Mucosa of rectum (tissue), 2 donors: Measurements from ENCODE around the gene CLTA.
"Not testable (repeated sequence)": the region's sequence is repeated elsewhere in the genome, so short reads cannot be mapped to it uniquely, and the experiment has no call there.

Source experiments
- H3K27ac ChIP-seq, 2 donors: one replicate each; pipeline ENCODE4 v1.7.0; 2013; ENCODE audit warnings: inconsistent platforms in 2 of 2, low read depth in 2 of 2, low read length in 2 of 2
- H3K27me3 ChIP-seq, 2 donors: one replicate each; pipeline ENCODE4 v1.7.0; 2013; ENCODE audit warnings: low read length in 2 of 2; ENCODE audit not compliant: control insufficient read depth in 2 of 2, insufficient read depth in 2 of 2
- H3K36me3 ChIP-seq, 2 donors: one replicate each; pipeline ENCODE4 v1.7.0; 2013; ENCODE audit warnings: low read length in 2 of 2; ENCODE audit not compliant: control insufficient read depth in 2 of 2, insufficient read depth in 2 of 2
- H3K4me1 ChIP-seq, 2 donors: one replicate each; pipeline ENCODE4 v1.7.0; 2013; ENCODE audit warnings: low read length in 2 of 2, mild to moderate bottlenecking in 1 of 2; ENCODE audit not compliant: control insufficient read depth in 2 of 2, insufficient read depth in 2 of 2
- H3K4me3 ChIP-seq, 2 donors: one replicate each; pipeline ENCODE4 v1.7.0; 2013; ENCODE audit warnings: low read length in 2 of 2
- H3K9ac ChIP-seq, 2 donors: one replicate each; pipeline ENCODE4 v1.7.0; 2013; ENCODE audit warnings: low read length in 2 of 2, low read depth in 1 of 2, mild to moderate bottlenecking in 1 of 2
- H3K9me3 ChIP-seq, 2 donors: one replicate each; pipeline ENCODE4 v1.7.0; 2013; ENCODE audit warnings: low read length in 2 of 2; ENCODE audit not compliant: control insufficient read depth in 2 of 2
- donor health status: healthy.
- donor health status: Normal muscosa, but diverticular disease.

CLTA gene

DNA sequence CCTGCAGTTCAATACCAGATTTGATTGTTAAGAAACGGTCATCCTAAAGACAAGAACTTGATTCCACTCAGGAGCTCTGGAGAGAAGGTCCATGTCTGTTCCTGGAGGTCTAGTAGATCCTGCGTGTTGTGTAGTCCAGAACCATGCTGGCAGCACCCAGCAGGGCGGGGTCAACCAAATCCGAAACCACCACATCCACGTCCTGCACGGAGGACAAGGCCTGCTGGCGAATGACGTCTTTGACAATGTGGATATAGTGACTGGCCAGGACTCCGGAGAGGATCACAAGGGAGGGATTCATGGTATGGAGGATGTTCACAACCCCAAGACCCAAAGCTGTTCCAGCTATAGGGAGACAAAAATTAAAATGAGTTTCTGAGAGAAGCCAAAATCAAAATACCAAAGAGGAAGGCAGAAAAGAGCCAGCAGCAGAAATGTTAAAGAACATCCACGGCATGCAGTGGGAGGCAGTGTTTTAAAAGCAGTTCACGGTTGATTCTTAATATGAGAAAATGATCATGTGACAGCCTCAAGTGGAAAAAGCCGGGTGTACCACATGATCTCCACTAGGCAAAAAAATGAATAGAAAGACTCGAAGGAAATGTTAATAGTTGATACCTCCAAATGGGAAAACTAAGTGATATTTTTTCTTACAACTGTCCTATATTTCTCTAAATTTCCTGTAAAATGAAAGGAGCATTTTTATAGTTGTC, 26.7 kb downstream of the CLTA start:
- Histone ChIP-seq H3K9me3 (no peaks in the 10 kb centered on the region), H3K27me3 (no peaks in the 10 kb centered on the region), H3K4me3 (no peak overlapping the region), H3K27ac (no peak overlapping the region), H3K4me1 (no peaks in the 10 kb centered on the region), H3K36me3 (peaks cover 70 to 78% of the 10 kb centered on the region in 2 donors), H3K9ac (no peak overlapping the region)

DNA sequence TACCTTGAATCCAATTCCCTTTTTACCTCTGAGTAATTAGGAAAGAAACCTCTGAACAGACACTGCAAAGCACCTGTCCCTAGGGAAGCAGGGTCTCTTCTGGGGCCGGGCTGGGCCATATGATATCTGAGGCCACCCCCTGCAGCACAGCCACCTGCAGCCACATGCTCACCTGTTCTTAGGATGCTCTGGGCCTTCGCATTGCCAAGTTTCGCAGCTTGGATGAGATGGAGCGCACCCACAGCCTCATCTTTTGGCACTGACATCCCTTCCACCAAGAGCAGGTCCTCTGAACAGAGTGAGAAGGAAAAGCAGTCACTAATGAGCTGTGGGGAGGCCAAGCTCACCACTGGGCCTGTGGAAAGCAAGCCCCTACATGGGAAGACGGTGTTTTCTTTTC, 27.3 kb downstream of the CLTA start:
- H3K36me3 ChIP-seq = peaks cover 71 to 78% of the 10 kb centered on the region in 2 donors
- H3K9me3 ChIP-seq = no peaks in the 10 kb centered on the region
- no peak overlapping the region for H3K4me3 ChIP-seq
- H3K27me3 ChIP-seq = no peaks in the 10 kb centered on the region
- no peak overlapping the region for H3K9ac ChIP-seq
- H3K4me1 ChIP-seq = no peaks in the 10 kb centered on the region
- no peak overlapping the region for H3K27ac ChIP-seq

DNA sequence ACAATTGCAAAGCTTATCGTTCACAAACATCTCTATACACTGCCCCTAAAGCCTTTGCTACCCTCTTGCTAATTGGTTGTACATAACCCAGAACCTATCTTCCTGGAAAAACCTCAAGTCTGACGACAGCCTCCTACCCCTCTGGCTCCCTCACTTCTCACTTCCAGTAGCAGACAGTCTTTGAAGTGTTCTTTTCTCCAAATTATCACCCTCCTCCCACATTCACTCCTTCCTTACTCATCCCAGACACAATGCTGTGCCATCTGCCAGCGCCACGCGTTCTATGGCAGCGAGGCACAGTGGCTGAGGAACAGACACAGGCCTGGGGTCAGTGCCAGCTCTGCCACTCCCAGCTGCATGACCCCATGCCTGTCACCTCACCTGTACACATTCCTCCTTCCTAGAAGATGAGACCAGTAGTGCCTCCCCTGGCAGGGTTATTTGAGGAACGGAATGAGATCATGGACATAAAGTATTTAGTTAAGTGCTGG, 27.7 kb downstream of the CLTA start:
- no peaks in the 10 kb centered on the region for H3K4me1 ChIP-seq
- H3K27ac ChIP-seq = no peak overlapping the region
- no peak overlapping the region for H3K9ac ChIP-seq
- H3K4me3 ChIP-seq = no peak overlapping the region
- peaks cover 71 to 79% of the 10 kb centered on the region in 2 donors for H3K36me3 ChIP-seq
- H3K27me3 ChIP-seq = no peaks in the 10 kb centered on the region
- H3K9me3 ChIP-seq = no peaks in the 10 kb centered on the region

DNA sequence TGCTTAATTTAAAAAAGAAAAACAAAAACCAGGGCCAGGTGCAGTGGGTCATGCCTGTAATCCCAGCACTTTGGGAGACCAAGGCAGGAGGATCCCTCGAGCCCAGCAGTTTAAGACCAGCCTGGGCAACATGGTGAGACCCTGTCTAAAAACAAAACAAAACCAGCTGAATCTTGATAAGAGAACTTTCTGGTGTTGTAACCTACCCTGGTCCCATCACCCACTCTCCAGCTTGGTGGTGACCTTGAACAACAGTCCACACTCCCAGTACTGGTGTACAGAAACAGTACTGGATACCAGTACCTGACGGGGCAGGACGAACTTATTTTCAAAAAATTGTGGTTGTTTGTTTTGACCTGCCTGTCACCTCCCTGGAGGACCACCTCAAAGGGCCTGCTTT, 30.9 kb downstream of the CLTA start:
- Histone ChIP-seq H3K4me3 (no peak overlapping the region), H3K4me1 (no peaks in the 10 kb centered on the region), H3K9me3 (no peaks in the 10 kb centered on the region), H3K36me3 (peaks cover 68 to 69% of the 10 kb centered on the region in 2 donors), H3K27me3 (no peaks in the 10 kb centered on the region), H3K27ac (no peak overlapping the region), H3K9ac (no peak overlapping the region)

DNA sequence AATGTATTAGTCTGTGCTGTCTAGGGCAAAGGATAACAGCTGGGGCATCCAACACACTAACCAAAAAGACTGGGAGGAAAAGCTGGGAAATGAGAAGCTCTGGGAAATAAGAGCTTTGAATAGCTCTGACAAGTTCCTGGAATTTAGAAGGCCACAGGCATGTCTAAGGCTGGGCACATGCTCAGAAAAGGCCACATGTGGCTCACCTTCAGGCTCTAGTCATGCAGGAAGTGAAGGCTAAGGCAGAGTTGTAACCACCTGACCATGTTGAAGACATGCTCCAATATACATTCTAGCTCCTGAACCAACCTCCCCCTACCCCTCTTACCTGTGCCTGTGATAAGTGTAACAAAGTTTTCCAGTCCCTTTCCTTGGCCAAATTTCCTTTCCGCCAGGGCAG, 31.7 kb downstream of the CLTA start:
- no peak overlapping the region for H3K27ac ChIP-seq
- no peaks in the 10 kb centered on the region for H3K9me3 ChIP-seq
- no peaks in the 10 kb centered on the region for H3K4me1 ChIP-seq
- H3K27me3 ChIP-seq = no peaks in the 10 kb centered on the region
- H3K9ac ChIP-seq = no peak overlapping the region
- peaks cover 69 to 73% of the 10 kb centered on the region in 2 donors for H3K36me3 ChIP-seq
- no peak overlapping the region for H3K4me3 ChIP-seq

DNA sequence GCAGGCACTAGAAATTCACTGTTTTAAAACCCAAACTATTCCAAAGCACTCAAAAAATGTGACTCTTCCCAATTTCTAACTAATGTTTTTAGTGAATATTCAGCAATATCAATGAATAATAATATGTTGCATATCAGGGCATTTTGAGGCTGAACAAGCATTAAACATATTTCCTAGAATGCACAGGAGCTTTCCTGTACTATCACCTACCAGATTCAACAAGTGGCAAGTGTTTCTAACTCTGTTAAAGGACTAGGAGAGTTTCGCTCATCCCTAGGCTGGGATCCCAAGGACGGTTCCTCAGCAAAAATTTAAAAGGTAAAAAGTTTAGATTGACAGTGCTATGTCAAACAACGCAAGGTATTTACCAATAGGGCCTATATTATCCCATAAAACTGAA, 46.5 kb downstream of the CLTA start:
- Histone ChIP-seq H3K36me3 (peaks cover 27 to 46% of the 10 kb centered on the region in 2 donors), H3K27me3 (no peaks in the 10 kb centered on the region)

DNA sequence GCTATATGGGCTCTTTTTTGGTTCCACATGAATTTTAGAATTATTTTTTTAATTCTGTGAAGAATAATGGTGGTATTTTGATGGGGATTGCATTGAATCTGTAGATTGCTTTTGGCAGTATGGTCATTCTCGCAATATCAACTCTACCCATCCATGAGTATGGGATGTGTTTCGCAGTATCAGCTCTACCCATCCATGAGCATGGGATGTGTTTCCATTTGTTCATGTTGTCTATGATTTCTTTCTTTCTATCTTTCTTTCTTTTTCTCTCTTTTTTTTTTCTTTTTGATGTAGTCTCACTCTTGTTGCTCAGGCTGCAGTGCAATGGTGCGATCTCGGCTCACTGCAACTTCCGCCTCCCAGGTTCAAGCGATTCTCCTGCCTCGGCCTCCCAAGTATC, 48.5 kb downstream of the CLTA start:
- not testable (repeated sequence) for H3K9me3 ChIP-seq, H3K4me1 ChIP-seq, H3K27ac ChIP-seq, H3K27me3 ChIP-seq, H3K9ac ChIP-seq, H3K4me3 ChIP-seq
- peaks cover 26 to 31% of the 10 kb centered on the region in 2 donors for H3K36me3 ChIP-seq

More for the DNA sequence above, 46.5 kb downstream of the CLTA start:
- Histone ChIP-seq H3K9me3 (no peaks in the 10 kb centered on the region), H3K27ac (no peak overlapping the region), H3K4me1 (no peaks in the 10 kb centered on the region), H3K4me3 (no peak overlapping the region), H3K9ac (no peak overlapping the region)

DNA sequence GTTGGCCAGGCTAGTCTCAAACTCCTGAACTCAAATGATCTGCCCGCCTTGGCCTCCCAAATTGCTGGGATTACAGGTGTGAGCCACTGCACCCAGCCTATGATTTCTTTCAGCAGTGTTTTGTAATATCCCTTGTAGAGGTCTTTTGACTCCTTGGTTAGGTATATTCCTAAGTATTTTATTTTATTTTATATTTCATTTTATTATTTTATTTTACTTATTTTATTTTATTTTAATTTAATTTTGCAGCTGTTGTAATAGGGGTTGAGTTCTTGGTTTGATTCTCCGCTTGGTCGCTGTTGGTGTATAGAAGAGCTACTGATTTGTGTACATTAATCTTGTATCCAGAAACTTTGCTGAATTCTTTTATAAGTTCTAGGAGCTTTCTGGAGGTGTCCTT, 49.0 kb downstream of the CLTA start:
- not testable (repeated sequence) for H3K27ac ChIP-seq, H3K4me1 ChIP-seq, H3K4me3 ChIP-seq, H3K27me3 ChIP-seq, H3K9ac ChIP-seq, H3K9me3 ChIP-seq
- H3K36me3 ChIP-seq = peaks cover 26 to 28% of the 10 kb centered on the region in 2 donors

DNA sequence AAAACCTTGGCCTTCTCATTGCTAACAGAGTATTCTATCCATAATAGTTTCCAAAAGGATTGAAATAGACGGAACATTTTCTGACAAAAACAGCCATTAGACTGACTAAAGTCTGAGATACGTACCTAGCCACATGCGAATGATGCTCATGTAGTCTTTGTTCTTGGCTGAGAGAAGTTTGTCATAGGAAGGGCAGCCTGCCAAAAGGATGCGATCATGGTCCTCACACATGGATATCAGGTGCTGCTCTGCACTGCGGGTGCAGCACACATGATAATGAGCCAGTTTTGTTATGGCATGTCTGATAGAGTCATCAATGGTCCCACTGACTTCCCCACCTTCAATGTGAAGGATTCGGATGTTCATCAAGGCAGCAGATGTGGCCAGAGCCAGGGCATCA, 55.2 kb downstream of the CLTA start:
- Histone ChIP-seq H3K27me3 (no peaks in the 10 kb centered on the region), H3K9me3 (no peaks in the 10 kb centered on the region), H3K27ac (no peak overlapping the region), H3K9ac (no peak overlapping the region), H3K4me3 (no peak overlapping the region), H3K36me3 (peaks cover 22 to 31% of the 10 kb centered on the region in 2 donors), H3K4me1 (peaks cover 0 to 9% of the 10 kb centered on the region in 2 donors)

DNA sequence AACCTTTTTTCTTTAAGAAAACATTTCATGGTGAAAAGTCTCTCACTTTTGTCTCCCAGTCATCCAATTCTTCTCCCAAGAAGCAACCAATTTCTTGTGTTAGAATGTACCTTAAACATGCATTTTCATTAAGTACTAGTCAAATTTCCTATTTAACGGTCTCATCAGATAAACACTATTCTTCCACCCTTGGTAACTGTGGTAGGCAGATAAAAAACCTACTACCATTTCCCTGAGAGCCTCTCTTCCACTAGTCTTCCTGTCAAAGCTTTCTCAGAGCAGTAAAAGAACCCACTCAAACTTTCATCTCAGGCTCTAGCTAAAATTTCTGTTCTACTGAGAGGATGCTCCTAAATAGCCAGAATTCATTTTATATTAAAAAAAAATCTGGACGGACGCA, 56.6 kb downstream of the CLTA start:
- no peaks in the 10 kb centered on the region for H3K9me3 ChIP-seq
- peaks cover 15 to 24% of the 10 kb centered on the region in 2 donors for H3K36me3 ChIP-seq
- no peak overlapping the region for H3K4me3 ChIP-seq
- no peaks in the 10 kb centered on the region for H3K27me3 ChIP-seq
- H3K4me1 ChIP-seq = peaks cover 0 to 9% of the 10 kb centered on the region in 2 donors
- H3K27ac ChIP-seq = no peak overlapping the region
- H3K9ac ChIP-seq = no peak overlapping the region
